Mononuclear cell (primary cell): ENCODE results near the gene CHRNA10. TPM values are rescaled to one million over a fixed set of nuclear protein-coding genes. Genes with fewer than 3 reads are reported as not detected.

ENCODE experiments used
- H3K27me3 ChIP-seq: 2 replicates; pipeline ENCODE4 v1.6.0; 2011; ENCODE audit warnings: low read length, control low read depth; ENCODE audit not compliant: insufficient read depth
- H3K4me1 ChIP-seq: 2 replicates; pipeline ENCODE4 v1.5.1; 2011; ENCODE audit warnings: mild to moderate bottlenecking, low read length, control low read depth; ENCODE audit not compliant: insufficient read depth
- H3K4me3 ChIP-seq: 2 replicates; pipeline ENCODE4 v1.5.1; 2011; ENCODE audit warnings: mild to moderate bottlenecking, low read length, moderate library complexity
- H3K9me3 ChIP-seq: 2 replicates; pipeline ENCODE4 v1.5.1; 2011; ENCODE audit warnings: low read depth, mild to moderate bottlenecking, control low read depth, low read length
- total RNA-seq: library from RNA; depleted of rRNA; stranded (reverse); fragments of >200 nt; gene quantifications from one replicate; pipeline ENCODE4 v1.2.3, GENCODE V29; 2012

The CHRNA10 gene
- total RNA-seq, 1 donor = 0.31 TPM

DNA sequence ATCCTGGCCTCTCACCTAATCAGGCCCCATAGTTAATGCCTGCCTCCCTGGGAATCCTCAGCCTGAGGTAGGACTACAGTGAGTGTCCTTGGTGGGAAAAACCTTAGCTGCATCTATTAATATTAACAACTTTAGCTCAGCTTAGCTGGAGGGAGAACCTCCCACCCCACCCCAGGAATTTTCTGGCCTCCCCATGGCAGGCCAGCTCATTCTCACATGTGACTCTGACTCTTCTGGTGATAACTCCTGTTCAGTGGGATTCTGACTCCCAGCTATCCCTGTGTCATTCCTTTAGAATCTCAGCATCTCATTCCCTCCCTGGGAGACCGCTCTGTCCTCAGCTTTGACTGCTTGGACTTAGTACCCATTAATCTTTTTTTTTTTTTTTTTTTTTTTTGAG lies 43.9 kb downstream of the CHRNA10 start:
- Histone ChIP-seq H3K27me3 (no peaks in the 10 kb centered on the region), H3K4me1 (peaks cover 10% of the 10 kb centered on the region), H3K9me3 (no peaks in the 10 kb centered on the region), H3K4me3 (no peak overlapping the region)

DNA sequence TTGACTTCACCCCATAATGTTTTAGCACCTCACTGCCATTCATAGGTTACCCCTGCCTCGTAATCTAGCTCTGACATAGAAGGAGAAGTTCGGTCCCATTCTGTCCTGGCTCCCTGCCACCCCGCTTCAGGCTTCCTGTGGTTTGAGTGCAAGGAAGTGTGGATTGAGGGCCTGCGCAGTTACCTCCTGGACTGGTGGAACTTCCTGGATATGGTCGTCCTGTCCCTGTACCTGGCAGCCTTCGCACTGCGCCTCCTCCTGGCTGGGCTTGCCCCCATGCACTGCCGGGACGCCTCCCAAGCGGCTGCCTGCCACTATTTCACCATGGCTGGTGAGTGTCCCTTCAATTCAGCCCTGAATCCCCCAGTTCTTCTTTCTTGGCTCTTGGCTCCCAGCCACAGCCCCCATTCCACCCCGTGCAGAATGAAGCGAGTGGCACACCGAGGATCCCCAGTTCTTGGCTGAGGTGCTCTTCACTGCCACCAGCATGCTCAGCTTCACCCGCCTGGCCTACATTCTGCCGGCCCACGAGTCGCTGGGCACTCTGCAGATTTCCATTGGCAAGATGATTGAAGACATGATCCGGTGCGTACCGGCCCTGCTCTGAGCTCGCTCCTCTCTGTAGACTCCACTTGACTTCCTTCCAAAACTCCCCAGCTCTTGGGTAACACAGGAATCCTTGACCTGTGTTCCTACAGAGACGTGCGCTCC lies 44.8 kb downstream of the CHRNA10 start:
- peaks cover 10% of the 10 kb centered on the region for H3K4me1 ChIP-seq
- no peaks in the 10 kb centered on the region for H3K9me3 ChIP-seq
- no peak overlapping the region for H3K4me3 ChIP-seq
- no peaks in the 10 kb centered on the region for H3K27me3 ChIP-seq

DNA sequence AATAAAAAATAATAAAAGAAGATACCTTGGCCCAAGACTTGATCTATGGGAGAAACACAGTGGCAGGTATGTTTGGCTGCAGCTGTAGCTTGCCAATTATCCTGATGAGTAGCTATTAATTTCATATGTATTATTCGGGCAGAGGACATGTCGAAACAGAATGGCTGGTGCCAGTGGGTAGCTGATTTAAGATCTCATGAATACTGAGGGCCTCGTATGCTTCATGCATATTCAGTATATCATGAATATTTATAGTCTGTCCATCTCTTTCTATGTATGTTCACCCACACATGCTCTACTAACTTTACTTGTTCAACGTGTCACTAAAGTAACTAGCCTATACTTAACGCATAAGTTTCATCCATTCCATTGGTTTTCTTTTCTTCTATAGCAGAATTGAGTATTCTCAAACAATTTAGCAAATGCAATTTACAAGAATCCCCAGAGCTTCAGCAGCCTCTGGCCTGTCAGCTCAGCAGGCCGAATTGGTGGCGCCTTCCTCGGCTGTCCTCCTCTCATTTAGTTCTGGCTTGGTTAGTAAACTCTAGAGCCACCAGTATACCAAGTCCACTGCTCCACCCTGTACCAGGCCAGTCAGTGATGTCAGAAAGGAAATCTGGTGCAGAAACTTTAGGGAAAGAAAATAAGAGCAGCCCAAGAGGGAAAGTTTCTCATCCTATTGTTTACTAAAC lies 47.3 kb downstream of the CHRNA10 start:
- H3K4me1 ChIP-seq = peaks cover 10% of the 10 kb centered on the region
- no peak overlapping the region for H3K4me3 ChIP-seq
- H3K27me3 ChIP-seq = no peaks in the 10 kb centered on the region
- no peaks in the 10 kb centered on the region for H3K9me3 ChIP-seq

DNA sequence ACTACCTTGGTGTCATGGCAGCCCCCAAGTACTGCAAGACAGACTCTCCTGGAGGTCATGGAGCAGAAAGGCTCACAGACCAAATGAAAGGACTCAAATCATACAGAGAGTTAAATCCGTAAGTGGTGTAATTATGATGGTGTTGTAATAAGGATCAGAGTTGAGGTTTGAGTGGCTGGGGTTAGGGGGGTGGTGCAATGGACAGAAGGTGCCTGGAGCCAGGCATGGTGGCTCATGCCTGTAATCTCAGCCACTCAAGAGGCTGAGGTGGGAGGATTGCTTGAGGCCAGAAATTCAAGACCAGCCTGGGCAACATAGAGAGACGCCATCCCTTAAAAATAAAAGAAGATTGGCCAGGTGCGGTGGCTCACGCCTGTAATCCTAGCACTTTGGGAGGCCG lies 48.1 kb downstream of the CHRNA10 start:
- H3K9me3 ChIP-seq = no peaks in the 10 kb centered on the region
- no peak overlapping the region for H3K4me3 ChIP-seq
- peaks cover 10% of the 10 kb centered on the region for H3K4me1 ChIP-seq
- H3K27me3 ChIP-seq = no peaks in the 10 kb centered on the region

DNA sequence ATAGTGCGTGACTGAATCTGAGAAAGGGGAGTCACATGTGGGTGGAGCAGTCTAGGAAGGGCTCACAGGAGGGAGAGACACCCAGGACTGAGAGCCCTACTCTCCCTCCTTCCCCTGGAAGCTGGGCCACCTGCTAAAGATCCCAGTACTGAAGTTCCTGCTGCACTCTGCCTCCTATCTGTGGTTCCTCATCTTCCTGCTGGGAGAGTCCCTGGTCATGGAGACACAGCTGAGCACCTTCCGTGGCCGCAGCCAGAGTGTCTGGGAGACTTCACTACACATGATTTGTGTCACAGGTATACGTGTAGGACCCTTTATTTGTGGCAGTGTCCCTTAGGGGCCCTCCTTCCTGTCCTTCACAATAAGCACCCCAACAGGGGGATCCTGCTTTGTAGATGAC lies 48.7 kb downstream of the CHRNA10 start:
- Histone ChIP-seq H3K9me3 (no peaks in the 10 kb centered on the region), H3K4me1 (peaks cover 10% of the 10 kb centered on the region), H3K4me3 (no peak overlapping the region), H3K27me3 (no peaks in the 10 kb centered on the region)

DNA sequence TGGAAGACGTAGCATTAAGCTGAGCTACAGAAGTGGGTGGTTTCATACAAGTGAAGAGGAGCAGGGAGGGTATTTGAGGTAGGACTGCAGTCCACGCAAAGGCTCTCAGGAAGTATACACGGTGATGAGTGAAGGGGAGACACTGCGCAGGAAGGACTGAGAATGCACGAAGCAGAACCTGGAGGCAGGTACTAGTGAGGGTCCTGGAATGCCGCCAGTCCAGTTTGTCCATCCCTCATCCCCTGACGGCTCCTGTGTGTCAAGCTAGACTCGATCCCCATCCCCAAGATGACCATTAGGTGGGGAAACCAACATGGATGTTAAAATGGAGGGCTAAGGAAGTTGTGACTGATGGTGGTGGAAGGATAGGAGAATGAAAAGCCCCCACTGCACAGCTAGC lies 53.2 kb downstream of the CHRNA10 start:
- peaks cover 14% of the 10 kb centered on the region for H3K4me1 ChIP-seq
- no peak overlapping the region for H3K4me3 ChIP-seq
- H3K9me3 ChIP-seq = no peaks in the 10 kb centered on the region
- no peaks in the 10 kb centered on the region for H3K27me3 ChIP-seq

DNA sequence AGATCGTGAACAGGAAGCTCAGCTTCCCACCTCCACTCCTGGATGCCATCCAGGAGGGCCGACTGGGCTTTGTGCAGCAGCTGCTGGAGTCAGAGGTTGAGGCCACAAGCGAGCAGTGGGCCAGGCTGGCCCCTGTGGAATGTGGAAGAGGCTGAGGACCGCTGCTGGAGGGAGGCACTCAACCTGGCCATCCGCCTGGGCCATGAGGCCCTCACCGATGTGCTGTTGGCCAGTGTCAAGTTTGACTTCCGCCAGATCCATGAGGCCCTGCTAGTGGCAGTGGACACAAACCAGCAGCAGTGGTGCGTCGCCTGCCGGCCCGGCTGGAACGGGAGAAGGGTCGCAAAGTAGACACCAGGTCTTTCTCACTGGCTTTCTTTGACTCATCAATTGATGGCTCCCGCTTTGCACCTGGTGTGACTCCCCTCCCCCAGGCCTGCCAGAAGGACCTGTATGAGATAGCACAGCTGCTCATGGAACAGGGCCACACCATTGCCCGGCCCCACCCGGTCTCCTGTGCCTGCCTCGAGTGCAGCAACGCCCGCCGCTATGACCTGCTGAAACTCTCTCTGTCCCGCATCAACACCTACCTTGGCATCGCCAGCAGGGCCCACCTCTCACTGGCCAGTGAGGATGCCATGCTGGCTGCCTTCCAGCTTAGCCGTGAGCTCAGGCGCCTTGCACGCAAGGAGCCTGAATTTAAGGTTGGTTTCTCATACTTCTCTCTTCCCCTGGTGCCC lies 54.3 kb downstream of the CHRNA10 start:
- no peak overlapping the region for H3K4me3 ChIP-seq
- peaks cover 14% of the 10 kb centered on the region for H3K4me1 ChIP-seq

DNA sequence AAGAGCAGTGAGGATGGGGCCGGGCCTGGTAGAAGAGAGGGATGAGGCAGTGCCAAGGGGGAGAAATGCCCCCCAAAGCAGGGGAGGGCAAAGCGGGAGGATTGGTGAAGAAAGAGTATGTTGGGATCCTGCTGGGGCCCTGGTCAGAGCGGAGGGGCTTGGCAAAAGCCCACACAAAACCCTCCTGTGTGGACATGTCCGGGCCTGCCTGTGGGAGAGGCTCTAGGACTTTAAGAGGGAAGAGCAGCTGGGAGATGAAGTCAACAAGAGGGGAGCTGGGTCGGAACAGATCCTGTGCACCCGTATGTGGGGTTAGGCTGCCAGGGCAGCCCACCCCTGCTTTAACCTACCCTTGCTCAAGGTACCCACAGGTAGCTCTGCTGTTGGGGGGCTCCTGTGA lies 55.2 kb downstream of the CHRNA10 start:
- Histone ChIP-seq H3K4me3 (no peak overlapping the region), H3K9me3 (no peaks in the 10 kb centered on the region), H3K4me1 (peaks cover 14% of the 10 kb centered on the region), H3K27me3 (no peaks in the 10 kb centered on the region)

More for the DNA sequence above, 54.3 kb downstream of the CHRNA10 start:
- no peaks in the 10 kb centered on the region for H3K27me3 ChIP-seq
- no peaks in the 10 kb centered on the region for H3K9me3 ChIP-seq

Other genes with a start within 250 kb of the CHRNA10 start
- gene ART5, start 29.4 kb downstream of the CHRNA10 start, total RNA-seq = not detected
- gene ART1, start 26.3 kb downstream of the CHRNA10 start, total RNA-seq = not detected
- gene NUP98, start 126.2 kb upstream of the CHRNA10 start, total RNA-seq = 227 TPM
- 7.5 TPM for gene PGAP2, start 137.2 kb upstream of the CHRNA10 start, total RNA-seq
- 75.6 TPM for gene RHOG, start 169.6 kb upstream of the CHRNA10 start, total RNA-seq
- 55.8 TPM for gene STIM1, start 184.3 kb upstream of the CHRNA10 start, total RNA-seq